ENCODE data around the gene ARMC9. TPM values are rescaled to one million over a fixed set of nuclear protein-coding genes. Genes with fewer than 3 reads are reported as not detected.
A peak's percentile ranks its signal among the peaks of the same experiment; 100 is the strongest.

ARMC9 gene
- total RNA-seq, 2 donors from 2014 or later = 41.7 to 51.5 TPM

GRCh38 chr2:231227310-231228162, 29.1 kb downstream of the ARMC9 start:
- no peak overlapping the region for H3K27ac Mint-ChIP-seq

GRCh38 chr2:231228223-231228622, 29.8 kb downstream of the ARMC9 start:
- Histone ChIP-seq H3K4me3 (ENCODE audit: low read length) (no peak overlapping the region), H3K9me3 (ENCODE audit: control insufficient read depth, low read length) (no peaks in the 10 kb centered on the region), H3K4me1 (ENCODE audit: control insufficient read depth, insufficient read depth, low read length) (peaks cover 14% of the 10 kb centered on the region), H3K9ac (ENCODE audit: extremely low read depth, low read length, poor library complexity, severe bottlenecking) (peak overlapping the region; percentile 7), H3K36me3 (ENCODE audit: control insufficient read depth, insufficient read depth, low read length) (peaks cover 20% of the 10 kb centered on the region), H3K27me3 (ENCODE audit: control insufficient read depth, insufficient read depth, low read length, poor library complexity, severe bottlenecking) (no peaks in the 10 kb centered on the region), H3K27ac (ENCODE audit: low read depth, low read length) (no peak overlapping the region)
- Mint-ChIP-seq H3K4me3 (no peak overlapping the region), H3K27me3 (ENCODE audit: insufficient read depth) (no peaks in the 10 kb centered on the region), H3K27ac (peak overlapping the region; percentile 7), H3K9me3 (no peaks in the 10 kb centered on the region), H3K4me1 (peaks cover 19% of the 10 kb centered on the region), H3K36me3 (ENCODE audit: low read depth) (peaks cover 19% of the 10 kb centered on the region)
- WGBS, 2 experiments (ENCODE audit: insufficient coverage in 1 of 2, insufficient read length in 1 of 2) = 91 to 98% methylated on average over 7 to 9 of the region's 9 CpGs
- peak; percentile 58 for DNase-seq
- no peak for TF ChIP-seq CTCF (conservative IDR thresholded peaks at IDR 0.05)

More at GRCh38 chr2:231227310-231228162, 29.1 kb downstream of the ARMC9 start:
- DNase-seq = peak; percentile 81
- no peak overlapping the region for H3K27ac ChIP-seq (ENCODE audit: low read depth, low read length)
- H3K4me3 ChIP-seq (ENCODE audit: low read length) = no peak overlapping the region
- no peaks in the 10 kb centered on the region for H3K27me3 Mint-ChIP-seq (ENCODE audit: insufficient read depth)
- TF ChIP-seq CTCF (conservative IDR thresholded peaks at IDR 0.05) = peak; percentile 90
- WGBS, 2 experiments (ENCODE audit: insufficient coverage in 1 of 2, insufficient read length in 1 of 2) = 75 to 81% methylated on average over 6 to 12 of the region's 12 CpGs
- H3K4me1 ChIP-seq (ENCODE audit: control insufficient read depth, insufficient read depth, low read length) = peaks cover 14% of the 10 kb centered on the region
- peaks cover 27% of the 10 kb centered on the region for H3K36me3 ChIP-seq (ENCODE audit: control insufficient read depth, insufficient read depth, low read length)
- no peak overlapping the region for H3K9ac ChIP-seq (ENCODE audit: extremely low read depth, low read length, poor library complexity, severe bottlenecking)
- H3K36me3 Mint-ChIP-seq (ENCODE audit: low read depth) = peaks cover 19% of the 10 kb centered on the region
- no peak overlapping the region for H3K4me3 Mint-ChIP-seq
- H3K9me3 Mint-ChIP-seq = no peaks in the 10 kb centered on the region
- peaks cover 19% of the 10 kb centered on the region for H3K4me1 Mint-ChIP-seq
- no peaks in the 10 kb centered on the region for H3K27me3 ChIP-seq (ENCODE audit: control insufficient read depth, insufficient read depth, low read length, poor library complexity, severe bottlenecking)
- H3K9me3 ChIP-seq (ENCODE audit: control insufficient read depth, low read length) = no peaks in the 10 kb centered on the region

GRCh38 chr2:231228974-231229529, 30.6 kb downstream of the ARMC9 start:
- no peaks in the 10 kb centered on the region for H3K27me3 ChIP-seq (ENCODE audit: control insufficient read depth, insufficient read depth, low read length, poor library complexity, severe bottlenecking)
- Mint-ChIP-seq H3K27ac (peak overlapping the region; percentile 7), H3K4me3 (no peak overlapping the region), H3K9me3 (no peaks in the 10 kb centered on the region), H3K27me3 (ENCODE audit: insufficient read depth) (no peaks in the 10 kb centered on the region), H3K36me3 (ENCODE audit: low read depth) (peaks cover 15% of the 10 kb centered on the region), H3K4me1 (peaks cover 19% of the 10 kb centered on the region)
- no peak overlapping the region for H3K27ac ChIP-seq (ENCODE audit: low read depth, low read length)
- WGBS, 2 experiments (ENCODE audit: insufficient coverage in 1 of 2, insufficient read length in 1 of 2) = 52 to 68% methylated on average over 2 to 5 of the region's 5 CpGs
- peaks cover 15% of the 10 kb centered on the region for H3K36me3 ChIP-seq (ENCODE audit: control insufficient read depth, insufficient read depth, low read length)
- H3K4me1 ChIP-seq (ENCODE audit: control insufficient read depth, insufficient read depth, low read length) = peaks cover 14% of the 10 kb centered on the region
- peak; percentile 66 for DNase-seq
- no peak for TF ChIP-seq CTCF (conservative IDR thresholded peaks at IDR 0.05)
- peak overlapping the region; percentile 7 for H3K9ac ChIP-seq (ENCODE audit: extremely low read depth, low read length, poor library complexity, severe bottlenecking)
- no peaks in the 10 kb centered on the region for H3K9me3 ChIP-seq (ENCODE audit: control insufficient read depth, low read length)
- H3K4me3 ChIP-seq (ENCODE audit: low read length) = peak overlapping the region; percentile 19
